HG02610 (cell line): ENCODE results near the gene BLVRA.
A peak's percentile ranks its signal among the peaks of the same experiment; 100 is the strongest.

ENCODE experiments used
- ATAC-seq: cut with Tn5 transposase; IDR thresholded peaks from one replicate; pipeline ENCODE4 v1.9.1; 2021; ENCODE audit warnings: mild to moderate bottlenecking, moderate library complexity; ENCODE audit not compliant: unreplicated experiment

Gene BLVRA

DNA sequence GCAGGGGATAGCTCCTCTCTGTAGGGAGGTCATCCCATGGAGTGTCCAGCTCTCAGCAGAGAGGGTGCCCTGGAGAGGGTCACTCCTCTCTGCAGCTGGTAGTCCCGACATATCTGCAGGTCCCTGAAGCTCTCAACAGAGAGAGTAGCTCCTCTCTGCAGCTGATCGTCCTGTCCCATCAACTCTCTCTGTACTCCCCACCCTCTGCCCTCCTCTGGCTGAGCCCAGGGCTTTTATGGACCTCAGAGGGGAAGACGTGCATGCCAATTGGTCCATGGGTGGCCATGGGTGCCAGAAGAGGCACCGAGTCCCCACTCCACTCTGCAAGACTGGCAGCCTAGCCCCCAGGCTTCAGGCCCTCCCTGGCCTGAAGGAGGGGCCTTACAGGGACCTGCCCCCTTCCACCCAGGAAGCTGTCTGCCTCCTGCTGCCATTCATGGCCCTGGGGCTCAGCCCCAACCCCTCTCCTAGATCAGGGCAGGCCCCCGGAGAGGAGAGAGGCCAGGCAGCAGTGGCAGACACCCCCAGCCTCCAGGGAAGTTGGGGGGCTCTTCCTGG lies 9.0 kb upstream of the BLVRA start:
- no peak for ATAC-seq

DNA sequence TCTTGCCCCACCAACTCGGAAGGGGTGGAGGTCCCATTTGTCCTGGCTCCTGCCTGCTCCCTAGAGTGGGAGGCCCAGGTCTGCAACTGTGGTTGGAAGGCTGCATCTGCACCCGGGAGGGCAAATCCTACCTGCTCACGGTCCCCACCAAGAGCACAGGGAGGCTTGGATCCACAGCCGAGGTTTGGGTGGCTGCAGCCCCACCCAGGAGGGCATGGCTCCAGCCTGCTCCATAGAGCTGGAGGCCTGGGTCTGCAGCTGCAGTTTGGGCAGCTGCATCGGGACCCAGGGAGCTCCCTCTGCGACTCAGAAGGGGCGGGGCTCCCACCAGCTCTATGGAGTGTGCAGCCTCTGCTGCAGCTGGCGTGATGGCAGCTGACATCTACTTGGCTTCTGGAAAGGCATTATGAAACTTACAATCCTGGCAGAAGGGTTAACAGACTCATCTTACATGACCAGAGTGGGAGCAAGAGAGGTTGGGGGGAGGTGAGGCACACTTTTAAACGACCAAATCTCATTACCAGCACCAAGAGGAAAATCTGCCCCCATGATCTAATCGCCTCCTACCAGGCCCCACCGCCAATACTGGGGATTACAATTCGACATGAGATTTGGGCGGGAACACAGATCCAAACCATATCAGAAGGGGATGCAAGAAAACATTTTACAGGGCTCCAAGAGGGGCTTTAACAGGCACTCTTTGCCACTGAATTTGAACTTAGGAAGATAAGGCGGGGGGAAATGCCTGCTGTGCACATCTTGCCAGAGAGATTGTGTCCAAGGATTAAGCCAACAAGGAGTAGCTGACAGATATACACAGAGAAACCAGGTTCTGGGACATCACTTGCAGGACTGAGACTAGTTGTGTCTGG lies 8.2 kb upstream of the BLVRA start:
- ATAC-seq = peak; percentile 15

DNA sequence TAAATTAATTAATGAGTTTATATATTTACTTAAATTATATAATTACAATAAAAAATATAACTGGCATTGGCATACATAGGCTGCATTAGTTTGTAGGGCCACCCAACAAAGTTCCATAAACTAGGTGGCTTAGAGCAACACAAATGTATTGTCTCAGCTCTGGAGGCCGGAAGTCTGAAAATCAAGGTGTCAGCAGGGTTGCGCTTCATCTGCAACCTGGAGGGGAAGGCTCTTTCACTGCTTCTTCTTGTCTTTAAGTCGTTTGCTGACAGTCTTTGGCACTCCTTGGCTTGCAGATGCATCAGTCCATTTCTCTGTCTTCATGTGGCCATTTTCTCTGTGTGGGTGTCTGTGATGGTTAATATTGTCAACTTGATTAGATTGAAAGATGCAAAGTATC lies 6.1 kb upstream of the BLVRA start:
- no peak for ATAC-seq

DNA sequence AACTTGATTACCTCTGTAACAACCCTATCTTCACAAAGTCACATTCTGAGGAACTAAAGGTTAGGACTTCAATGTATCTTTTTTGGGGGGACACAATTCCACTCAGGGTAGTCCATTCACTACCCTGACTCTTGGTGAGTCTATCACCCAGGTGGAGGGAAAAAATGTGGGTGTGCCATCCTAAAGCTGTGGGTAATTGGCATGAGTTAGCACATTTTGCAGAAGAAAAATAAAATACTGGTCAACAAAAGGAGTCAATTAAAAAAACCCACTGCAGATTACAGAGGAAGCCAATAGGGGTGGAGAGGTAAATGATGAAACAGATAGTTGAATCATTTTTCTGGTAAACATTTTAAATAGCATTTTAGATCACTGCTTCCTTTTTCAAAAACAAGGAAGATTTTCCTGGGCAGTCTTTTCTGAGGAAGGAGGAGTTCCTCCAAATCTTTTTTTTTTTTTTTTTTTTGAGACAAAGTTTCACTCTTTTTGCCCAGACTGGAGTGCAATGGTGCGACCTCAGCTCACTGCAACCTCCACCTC lies 5.1 kb upstream of the BLVRA start:
- no peak for ATAC-seq

DNA sequence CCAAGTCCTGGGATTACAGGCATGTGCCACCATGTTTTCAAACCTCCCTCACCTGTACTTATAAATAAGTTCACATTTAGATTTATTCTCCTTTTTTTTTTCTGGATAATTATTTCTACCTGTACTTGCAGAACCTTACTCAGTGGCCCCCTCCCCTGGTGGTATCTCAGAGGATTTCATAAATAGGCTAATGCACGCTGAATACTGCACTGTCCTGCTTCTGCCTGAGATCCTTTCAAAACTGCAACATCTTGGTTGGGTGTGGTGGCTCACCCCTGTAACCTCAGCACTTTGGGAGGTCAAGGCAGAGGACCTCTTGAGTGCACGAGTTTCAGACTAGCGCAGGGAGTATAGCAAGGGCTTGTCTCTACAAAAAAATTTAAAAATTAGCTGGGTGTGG lies 4.6 kb upstream of the BLVRA start:
- no peak for ATAC-seq

DNA sequence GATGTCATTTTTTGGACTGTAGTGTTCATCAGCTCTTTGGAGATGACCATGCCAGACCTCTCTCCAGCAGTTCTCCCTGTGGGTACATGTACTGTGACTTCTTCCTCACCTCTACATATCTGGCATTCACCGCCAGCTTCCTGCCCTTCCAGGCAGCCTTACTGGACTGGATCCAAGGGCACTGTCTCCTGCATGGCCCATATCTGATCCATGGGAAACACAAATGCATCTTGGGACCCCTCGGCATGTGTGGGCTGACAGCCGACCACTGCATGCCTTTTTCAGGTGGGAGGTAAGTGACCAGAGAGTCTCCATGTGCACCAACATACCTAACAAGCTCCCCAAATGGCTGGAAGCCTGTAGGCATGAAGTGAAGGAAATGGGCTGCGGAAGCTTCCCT lies 3.9 kb upstream of the BLVRA start:
- no peak for ATAC-seq

DNA sequence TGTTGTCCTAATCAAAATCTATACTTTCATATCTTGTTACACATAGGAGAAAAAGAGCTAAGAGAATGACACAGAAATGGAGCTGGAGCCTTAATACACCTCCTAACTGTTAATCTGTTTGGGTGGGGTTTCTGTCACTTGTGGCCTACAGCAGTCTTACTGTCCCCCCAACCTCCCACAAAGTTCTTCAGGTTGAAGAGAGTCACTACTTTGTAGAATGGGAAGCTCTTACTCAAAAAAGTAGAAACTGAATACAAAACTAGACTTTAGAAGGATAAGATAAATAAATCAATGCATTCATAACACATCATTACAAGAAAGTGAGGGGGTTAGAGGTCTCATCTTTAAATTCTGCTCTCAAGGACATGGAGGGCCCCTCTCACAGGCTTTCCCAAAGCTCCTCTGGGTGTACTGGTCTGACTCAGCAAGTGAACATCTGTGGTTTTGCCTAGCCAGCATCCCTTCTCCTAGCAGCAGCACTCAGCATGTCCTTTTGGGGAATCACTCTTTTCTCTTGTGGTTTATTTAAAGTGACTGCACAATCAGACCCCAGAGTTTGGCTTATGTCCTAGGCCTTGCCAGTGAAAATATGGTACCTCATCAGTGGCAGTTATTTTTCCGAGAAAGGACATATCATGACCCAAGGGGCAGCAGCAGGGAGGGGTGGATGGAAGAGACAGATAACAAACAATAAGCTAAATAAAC lies 2.0 kb upstream of the BLVRA start:
- peak; percentile 53 for ATAC-seq

DNA sequence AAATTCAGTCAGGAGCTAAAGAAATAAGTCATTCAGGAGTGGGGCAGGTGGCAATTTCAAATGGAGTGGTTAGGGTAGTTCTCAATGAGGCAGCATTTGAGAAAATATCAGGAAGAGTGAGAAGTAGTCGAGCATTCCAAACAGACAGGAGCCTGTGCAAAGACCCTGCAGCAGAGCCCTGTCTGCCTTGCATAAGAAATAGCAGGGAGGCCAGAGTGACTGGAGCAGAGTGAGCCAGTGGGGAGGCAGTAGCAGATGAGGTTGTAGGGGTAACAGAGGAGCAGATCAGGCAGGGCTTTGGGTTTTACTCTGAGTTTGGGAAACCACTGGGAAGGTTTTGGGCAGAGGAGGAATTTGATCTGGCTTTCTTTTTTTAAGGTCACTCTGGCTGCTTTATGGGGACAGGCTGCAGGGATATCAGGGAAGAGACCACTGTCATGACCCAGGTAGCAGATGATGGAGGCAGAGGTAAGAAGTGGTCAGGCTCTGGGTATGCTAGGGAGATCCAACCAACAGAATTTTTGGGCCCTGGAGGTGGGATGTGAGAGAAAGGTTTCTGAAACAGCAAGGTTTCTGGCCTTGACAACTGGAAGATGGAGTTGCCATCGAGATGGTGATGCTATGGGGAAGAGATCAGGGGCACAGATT lies 1.3 kb upstream of the BLVRA start:
- ATAC-seq = no peak

DNA sequence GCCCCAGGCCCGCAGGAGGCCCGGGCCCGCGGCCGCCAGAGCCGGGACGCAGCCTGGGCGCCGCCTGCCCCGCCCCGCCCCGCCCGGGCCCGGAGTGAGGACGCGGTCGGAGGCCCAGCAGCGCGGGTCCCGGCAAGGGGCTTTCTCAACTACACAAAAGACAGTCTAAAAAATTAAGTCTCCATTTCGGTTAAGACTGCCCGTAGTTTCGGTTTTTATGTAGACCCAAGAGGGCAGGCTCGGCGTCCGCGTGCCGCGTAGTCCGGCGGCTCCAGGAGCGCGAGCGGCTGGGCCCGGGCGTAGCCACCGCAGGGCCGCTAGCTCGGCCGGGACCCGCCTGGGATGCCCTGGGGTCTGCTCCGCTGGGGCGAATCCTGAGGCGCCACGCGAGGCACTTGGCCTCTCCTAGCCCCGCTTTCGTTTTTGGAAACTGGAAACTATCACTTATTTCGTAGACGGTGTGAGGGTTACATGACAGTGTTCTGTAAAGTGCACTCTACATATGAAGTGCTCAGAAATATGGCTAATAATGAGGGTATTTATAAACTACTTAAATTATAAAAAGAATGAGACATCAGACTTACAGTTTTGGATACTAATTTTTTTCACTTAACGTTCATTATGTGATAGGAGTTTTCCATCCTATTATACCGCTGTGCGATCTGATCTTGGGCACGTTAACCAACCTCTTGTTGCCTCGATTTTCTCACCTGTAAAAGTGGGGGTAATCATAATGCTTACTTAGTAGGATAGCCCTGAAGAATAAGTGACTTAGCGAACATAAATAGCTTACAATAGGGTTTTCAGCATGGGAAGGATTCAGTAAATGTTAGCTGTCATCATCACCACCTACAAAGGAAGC lies 573 bp downstream of the BLVRA start:
- peak; percentile 43 for ATAC-seq

DNA sequence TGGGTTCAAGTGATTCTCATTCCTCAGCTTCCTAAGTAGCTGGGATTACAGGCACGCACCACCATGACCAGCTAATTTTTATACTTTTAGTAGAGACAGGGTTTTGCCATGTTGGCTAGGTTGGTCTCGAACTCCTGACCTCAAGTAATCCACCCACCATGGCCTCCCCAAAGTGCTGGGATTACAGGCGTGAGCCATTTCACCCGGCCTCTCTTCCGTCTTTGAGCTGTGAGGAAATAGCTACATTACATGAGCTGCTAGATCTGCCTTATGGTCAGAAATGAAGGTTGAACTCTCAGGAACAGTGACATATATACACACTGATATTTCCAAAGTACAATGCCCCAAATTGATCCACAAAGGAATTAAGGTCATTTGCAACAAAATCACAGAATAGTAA lies 2.4 kb downstream of the BLVRA start:
- ATAC-seq = no peak

DNA sequence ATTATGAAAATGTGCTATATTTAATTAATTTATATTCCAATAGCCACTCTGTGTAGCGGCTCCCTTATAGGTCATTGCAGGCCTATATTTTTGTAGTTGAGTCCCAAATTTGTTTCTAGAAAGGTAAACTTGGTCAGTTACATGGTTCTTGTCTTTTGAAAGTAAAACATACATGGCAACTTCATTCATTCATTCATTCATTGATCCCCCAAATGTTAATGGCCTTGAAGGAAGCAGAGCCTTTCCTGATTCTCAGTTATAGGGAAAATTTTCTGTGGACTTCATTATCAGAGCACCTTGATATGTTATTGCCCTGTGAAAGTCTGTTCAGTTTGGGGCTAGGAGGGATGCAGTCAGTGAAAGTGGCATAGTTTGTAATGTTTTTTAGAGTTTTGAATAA lies 2.9 kb downstream of the BLVRA start:
- ATAC-seq = no peak

DNA sequence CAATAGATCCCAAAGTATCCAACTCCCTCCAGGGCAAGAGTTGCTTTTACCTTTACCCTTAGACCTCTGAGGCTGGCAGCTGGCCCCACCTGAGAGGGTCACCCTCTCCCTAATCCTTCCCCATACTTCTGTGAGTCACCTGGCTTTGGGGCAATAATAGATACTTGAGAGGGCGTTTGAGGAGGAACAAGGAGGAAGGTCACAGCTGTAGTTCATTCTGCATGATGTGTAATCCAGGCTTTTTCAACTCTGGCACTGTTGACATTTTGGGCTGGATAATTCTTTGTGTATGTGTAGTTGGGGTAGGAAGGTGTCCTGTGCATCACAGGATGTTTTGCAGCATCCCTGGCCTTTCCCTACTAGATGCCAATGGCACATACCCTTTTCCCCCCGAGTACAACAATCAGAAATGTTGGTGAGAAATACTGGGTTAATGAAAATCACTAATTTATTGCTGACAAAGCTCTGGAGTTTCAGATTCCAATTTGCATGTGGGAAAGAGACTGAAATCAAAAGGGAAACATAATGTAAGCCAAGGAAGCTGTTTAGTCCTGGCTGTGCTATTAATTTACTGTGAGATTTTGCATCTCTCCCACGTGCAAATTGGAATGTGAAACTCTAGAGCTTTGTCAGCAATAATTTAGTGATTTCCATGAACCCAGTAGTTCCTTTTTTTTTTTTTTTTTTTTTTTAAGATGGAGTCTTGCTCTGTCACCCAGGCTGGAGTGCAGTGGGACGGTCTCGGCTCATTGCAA lies 3.6 kb downstream of the BLVRA start:
- ATAC-seq = no peak

DNA sequence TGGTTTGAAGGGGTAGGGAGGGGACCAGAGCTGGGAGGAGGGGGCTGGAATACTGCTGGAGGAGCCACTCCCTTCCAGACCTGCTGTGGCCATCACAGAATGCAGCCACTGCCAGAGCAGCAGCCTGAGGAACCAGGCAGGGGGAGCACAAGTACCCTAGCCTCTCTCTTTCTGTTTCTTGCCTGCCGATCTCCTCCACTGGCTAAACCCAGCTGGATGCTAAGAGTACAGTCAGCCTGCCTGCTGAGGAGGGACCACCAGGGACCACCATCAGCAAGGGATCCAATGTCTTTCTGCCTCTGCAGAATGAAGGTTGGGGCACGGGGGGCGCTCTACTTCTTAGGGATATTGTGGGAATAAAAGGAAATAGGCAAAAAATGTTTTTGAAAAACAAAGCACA lies 4.7 kb downstream of the BLVRA start:
- ATAC-seq = no peak

DNA sequence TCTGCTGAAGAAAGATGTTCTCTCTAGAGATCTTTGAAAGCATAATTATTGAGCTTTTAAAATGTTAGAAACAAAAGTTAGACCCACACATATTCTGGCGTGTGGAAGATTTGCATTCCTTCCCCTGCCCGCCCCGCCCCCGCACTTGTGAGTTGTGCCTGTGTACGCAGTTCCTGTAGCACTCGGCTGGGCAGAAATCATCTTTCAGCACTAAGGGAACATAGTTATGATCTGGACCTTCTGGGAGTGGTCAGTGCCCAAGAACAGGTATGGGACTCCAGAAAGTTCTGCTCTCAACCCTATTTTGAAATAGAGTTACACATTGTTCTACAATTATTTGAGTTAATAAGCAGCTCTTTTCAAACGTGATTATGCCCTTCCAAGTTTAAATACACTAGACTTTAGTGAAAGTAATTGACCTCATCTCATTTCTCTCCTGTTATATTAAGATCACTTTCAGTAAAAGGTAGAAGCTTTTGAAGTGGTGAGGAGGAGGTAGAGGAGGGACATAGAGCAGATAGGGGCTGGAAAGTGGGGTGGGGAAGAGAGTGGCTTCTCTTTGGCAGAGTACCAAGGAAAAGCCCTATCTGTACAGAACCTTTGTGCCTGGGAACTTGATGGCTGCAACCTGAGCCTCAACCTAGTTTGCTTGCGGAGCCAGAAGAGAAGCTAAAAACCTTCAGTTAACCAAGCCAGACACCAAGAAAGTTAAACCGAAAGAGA lies 5.7 kb downstream of the BLVRA start:
- ATAC-seq = peak; percentile 58

DNA sequence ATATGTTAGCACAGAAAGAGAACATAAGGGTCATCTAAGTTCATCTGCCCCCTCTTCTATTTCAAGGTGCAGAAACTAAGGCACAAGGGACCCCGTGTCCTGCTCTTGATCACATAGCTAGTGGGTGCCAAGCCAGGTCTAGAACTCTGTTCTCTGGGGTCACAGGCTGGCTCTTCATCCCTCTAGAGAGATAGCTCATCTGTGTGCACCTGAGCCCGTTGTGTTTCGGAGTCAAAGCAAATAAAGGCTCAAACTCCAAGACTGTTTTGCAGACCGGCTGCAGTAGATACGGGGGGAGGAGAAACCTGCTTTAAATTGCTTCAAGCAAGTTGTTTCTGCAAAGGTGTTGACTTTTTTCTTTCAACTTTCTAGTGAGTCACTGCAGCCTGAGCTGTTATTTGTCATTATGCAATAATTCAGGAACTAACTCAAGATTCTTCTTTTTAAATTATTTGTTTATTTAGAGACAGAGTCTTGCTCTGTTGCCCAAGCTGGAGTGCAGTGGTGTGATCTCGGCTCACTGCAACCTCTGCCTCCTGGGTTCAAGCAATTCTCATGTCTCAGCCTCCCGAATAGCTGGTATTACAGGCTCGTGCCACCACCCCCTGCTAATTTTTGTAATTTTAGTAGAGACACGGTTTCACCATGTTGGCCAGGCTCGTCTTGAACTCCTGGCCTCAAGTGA lies 6.5 kb downstream of the BLVRA start:
- ATAC-seq = no peak

DNA sequence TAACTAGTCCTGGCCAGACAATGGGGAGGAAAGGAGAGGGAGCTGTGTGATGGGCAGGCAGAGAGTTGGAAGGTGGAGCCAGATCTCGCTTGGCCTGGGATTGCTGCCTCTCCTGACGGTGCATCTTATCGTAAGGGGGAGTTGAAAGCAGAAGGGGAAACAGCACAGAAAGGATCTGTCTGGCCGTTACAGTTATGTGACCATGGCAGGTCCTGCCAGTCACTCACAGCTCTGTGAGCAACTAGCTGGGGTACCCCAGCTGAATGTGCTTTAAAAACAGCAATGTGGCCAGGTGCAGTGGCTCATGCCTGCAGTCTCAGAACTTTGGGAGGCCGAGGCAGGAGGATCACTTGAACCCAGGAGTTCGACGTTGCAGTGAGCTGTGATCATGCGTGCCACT lies 8.1 kb downstream of the BLVRA start:
- ATAC-seq = no peak

DNA sequence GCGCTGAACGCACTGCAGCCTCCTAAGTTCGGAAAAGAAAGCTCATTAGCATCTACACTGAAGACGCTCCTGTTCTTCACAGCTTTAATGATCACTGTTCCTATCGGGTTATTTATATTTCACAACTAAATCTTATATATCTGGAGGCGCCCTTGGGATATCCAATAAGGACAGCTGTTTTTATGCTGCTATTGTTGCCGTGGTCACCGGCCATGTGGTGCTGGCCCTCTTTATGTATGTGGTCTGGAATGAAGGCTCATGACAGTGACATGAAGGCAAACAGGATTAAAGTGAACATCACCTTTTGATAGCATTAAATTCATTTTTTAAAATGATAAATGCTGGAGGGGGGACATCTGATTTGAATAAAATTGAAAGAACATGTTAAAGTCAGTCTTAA lies 8.8 kb downstream of the BLVRA start:
- no peak for ATAC-seq

DNA sequence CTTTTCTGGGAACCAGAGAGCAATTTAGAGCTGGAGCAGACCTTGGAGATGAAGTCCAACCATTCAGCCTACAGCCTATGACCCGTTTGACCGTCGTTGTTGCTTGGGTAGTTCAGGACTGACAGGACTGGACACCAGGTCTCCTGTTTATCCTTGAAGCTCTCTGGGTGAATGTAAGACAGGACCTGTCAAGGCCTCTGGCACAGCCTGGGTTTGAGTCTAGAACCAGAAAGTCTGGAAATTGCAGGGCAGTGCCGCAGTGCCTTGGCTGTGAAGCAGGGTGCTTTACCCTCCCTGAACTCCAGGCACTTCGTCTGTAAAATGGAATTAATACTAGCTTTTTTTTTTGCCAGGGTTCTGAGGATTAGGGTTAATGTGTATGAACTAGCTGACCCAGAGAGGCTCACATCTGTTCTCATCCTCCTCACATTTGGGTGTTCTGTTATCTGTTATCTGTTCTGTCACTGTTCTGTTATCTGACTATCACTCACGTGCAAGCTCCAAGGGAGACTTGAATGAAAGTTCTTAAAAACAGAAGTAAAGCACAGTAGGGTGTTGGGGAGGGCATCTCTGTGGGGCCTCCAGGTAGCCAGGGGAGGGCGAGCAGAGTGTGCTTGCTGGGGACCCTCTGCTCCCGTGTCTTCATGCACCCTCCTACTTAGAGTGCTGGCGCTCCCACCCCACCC lies 9.9 kb downstream of the BLVRA start:
- no peak for ATAC-seq
